GM21526 (cell line): Measurements from ENCODE around the gene ADAMTS3.
"Not testable (repeated sequence)": the region's sequence is repeated elsewhere in the genome, so short reads cannot be mapped to it uniquely, and the experiment has no call there.

Source experiments
- ATAC-seq: cut with Tn5 transposase; IDR thresholded peaks from one replicate; pipeline ENCODE4 v1.9.1; 2021; ENCODE audit warnings: moderate library complexity; ENCODE audit not compliant: unreplicated experiment, low FRiP score

ADAMTS3 gene

DNA sequence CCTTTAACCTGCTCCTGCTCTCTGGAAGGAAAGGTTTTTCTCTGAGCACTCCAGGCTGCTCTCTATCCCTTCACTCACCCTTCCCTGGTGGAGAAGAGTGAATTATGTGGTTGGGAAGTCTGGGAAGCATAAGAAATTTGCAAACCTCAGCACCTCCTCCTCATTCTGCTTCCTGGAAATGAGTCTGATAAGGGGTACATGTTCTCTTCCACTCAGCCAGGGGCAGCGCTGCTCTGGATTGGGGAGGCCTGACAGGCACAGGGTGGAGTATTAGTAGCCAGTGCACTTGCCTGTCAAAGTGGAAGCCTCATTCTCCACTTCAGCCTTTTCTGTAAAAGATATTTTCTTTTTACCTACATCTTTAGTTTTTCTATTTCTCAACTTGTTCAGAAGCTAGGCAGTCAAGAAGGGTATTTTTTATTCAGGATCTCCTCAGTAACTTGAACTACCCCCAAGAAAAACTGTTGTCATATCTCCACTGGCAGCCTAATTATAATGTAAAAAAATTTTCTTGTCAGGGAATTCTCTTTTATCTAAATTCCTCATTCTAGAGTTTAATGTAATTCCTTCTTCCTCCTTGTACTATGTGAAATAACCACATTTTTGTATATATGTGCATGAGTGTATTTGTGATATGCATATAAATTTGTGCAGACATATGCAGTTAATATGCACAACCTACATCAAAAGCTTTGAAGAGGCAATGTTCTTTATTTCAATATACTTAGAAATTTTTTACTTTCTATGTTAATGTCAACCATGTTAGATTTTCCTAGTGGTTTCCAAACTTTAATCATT lies 15.3 kb downstream of the ADAMTS3 start:
- ATAC-seq: no peak

DNA sequence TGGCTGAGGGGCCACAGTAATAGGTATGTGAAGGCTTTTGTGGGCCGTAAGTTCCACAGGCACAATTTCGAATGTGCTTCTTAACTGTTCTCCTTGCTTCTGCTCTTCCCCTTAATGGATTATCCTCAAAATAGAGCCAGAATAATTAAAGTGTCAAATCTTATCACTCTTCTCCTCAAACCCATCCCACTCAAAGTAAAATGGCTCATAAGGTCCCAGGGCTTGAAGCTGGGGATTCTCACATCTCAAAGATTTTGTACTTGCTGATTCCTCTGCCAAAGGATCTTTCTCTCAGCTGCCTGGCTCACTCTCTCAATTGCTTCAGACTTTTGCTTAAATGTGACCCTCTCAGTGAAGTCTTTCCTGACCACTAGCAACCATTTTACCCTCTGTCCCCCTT lies 16.6 kb downstream of the ADAMTS3 start:
- no peak for ATAC-seq

DNA sequence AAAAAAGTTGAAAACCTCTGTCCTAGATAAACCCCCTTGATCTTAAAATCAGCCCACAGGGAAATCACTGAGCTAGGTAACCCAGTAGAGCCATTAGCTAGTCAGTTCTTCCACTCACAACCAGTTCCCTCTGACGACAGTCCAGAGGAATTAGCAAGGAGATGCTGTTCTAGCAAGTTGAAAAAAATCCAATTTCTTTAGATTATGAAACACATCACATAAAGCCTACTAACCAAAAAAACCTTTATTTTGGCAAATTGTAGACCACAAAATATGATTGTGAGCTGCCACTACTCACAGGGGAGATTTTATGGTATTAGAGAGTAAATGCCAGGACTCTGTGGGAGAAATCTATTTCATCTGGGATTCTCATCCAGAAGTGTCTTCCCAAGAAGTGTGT lies 22.6 kb downstream of the ADAMTS3 start:
- ATAC-seq: no peak

DNA sequence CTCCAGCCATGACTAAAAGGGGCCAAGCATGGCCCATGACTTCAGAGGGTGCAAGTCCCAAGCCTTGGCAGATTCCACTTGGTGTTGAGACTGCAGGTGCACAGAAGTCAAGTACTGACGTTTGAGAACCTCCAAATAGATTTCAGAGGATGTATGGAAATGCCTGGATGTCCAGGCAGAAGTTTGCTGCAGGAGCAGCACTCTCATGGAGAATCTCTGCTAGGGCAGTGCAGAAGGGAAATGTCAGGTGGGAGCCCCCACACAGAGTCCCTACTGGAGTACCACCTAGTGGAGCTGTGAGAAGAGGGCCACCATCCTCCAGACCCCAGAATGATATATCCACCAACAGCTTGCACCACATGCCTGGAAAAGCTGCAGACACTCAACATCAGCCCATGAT lies 28.3 kb downstream of the ADAMTS3 start:
- not testable (repeated sequence) for ATAC-seq

DNA sequence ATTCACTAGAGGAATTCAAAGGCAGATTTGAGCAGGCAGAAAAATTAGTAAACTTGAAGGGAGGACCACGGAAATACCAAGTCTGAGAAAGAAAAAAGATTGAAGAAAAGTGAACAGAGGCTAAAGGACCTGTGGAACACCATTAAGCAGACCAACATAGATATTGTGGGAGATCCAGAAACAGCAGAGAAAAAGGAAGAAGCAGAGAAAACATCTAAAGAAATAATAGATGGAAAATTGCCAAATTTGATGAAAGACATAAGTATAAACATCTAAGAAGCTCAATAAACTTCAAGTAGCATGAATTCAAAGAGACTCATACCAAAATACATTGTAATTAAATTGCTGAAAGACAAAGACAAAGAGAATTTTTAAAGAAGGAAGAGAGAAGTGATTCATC lies 31.0 kb downstream of the ADAMTS3 start:
- ATAC-seq: no peak

DNA sequence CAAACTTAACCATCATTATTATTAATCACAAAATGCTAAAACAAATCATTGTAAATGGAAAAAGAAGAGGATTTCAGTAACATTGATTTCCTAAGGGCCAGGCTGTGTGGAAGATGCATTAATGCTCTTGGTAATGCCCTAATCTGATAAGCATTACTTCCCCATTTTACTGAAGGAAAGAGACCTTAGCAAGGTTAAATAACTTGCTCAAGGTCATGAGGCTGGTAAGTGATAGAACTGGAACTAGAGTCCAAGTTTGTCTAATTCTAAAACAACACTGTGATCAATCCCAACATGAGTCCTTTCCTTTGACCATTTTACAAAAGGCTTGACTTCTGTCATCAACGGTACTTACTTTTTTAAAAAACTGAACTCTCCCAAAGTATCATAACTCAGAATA lies 32.6 kb downstream of the ADAMTS3 start:
- no peak for ATAC-seq

DNA sequence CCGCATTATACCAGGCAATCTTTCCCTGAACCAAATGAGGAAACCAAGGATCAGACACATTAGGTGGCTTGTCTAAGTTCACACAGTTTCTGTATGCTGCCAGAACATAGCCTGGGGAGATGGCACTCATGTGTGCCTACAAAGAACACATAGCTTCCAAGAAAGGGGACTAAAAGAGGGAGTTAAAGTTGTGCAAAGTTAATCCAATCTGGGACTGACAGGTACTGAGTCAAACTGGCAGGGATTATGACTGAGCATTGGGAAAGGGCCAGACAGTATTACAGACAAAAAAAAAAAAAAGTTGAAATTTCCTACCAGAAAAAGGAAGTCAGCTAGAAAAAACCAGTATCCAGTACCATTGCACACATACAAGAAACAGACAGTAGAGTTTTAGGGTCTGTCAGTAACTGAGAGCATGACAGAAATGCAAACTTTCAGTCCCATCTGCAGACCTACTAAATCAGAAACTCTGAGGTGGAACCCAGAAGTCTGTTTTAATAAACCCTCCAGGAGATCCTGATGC lies 37.2 kb downstream of the ADAMTS3 start:
- no peak for ATAC-seq

DNA sequence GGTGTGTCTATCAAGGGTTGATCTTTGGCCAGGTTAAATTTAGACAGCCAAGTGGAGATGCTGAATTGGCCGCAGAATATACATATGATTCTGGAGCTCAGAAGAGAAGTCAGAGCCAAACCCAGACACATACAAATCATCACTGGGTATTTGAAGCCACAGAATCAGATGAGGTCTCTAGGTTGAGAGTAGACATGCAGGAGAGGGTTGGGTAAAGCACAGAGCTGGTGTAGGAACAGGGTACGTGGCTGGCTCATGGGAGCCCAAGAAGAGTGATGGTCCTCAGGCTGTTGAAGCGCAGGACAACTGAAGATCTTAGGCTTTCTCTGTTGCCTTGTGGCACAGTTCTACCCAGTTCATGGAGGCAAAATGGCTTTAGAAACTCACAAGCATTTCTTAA lies 37.7 kb downstream of the ADAMTS3 start:
- ATAC-seq: no peak

DNA sequence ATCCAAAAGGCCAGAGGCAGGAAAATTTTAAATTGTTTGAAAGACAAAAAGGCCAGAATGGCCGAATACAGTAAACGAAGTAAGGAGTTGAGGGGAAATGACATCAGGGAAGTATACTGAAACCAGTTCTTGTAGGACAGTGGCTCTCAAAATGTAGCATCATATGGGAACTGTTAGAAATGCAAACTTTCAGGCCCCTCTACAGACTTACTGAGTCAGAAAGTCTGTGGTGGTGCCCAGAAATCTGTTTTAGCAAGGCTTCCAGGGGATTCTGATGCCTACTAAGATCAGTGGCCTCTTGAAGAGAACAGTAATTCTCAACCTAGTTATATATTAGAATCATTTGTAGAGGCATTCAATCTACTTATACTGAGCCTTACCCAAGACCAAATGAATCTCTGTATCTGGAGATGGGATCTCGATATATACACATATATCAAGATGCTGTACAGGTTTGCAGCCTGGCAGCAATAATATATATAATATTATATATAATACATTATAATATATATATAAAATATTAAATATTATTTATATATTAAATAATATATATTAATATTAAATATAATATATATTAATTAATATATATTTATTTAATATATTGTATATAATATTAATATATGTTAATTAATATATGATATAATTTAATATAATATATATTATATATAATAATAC lies 39.7 kb downstream of the ADAMTS3 start:
- no peak for ATAC-seq

DNA sequence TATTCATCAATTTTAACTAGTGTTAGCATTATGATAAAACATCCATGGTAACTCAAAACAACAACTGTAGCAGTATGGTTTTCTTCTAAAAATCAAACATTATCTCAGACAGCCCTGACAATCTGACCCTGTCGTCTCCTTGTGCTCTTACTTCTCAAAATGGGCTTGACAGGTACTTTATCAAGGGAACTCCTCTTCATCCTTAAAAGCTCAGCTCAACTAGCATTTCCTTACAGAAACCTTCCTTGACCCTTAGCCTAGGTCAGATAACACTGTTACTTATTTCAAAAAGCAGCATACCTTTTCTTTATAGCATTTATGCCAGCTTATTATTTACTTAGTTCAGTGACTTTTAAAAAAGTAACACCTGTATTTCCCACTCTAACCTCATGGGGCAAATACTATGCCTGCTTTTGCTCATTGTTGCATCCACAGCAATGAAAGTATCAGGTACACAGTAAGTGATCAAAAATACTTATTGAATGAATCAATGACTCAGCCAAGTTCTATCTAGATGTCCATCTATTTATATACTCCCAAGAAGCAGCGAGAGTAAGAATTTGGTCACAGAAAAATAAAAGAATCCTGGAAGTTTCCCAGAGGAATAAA lies 41.9 kb downstream of the ADAMTS3 start:
- no peak for ATAC-seq

DNA sequence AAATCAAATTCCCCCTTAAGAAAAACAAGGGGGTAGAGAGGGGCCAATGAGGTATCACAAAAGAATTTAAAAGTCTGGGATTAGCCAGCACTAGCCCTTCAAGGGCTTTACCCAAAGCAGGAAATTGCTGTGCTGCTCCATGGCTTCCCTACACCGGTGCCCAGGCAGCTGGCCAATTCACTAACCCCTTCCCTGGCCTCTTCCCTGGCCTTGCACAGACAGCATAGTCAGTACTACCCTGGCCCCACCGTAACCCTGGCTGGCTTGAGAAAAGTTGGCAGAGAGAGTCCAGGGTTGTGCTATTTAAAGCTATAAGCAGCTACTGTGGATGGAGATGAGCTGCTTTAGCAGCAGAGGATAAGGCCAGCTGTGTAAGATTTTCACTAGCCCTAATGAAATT lies 43.1 kb downstream of the ADAMTS3 start:
- no peak for ATAC-seq

DNA sequence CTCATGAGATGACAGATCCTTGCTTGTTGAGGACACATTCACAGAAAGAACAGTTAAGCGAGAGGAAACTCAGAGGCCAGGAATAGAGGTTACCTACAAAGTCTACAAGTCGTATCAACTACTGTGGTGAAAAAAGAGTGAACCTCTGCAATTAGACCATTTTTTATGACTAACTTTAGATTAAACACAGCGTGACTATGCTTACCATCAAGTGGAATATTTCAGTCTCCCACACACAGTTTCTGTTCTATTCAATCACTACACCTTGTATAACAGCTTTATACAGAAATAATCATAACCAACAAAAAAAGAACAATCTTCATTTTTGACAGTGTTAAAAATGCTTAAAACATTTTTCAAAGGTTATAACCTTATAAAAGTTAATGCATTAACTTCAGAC lies 46.6 kb downstream of the ADAMTS3 start:
- ATAC-seq: no peak

DNA sequence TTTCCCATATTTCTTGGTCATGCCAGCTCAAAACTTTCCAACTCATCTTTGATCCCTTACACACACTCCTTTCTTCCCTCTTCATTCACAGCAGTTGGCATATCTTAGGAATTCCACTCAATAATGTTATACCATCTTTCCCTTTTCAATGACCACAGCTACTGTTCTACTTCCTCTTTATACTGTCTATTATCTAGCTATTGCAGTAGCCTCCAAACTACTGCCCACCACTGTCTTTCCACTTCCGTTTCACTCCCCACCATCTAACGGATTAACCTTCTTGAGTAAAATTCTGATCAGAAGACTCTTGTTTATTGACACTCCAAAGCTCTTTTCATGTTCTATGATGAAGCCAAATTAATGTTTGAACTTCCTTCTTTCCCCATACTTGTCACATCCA lies 55.8 kb downstream of the ADAMTS3 start:
- ATAC-seq: no peak

DNA sequence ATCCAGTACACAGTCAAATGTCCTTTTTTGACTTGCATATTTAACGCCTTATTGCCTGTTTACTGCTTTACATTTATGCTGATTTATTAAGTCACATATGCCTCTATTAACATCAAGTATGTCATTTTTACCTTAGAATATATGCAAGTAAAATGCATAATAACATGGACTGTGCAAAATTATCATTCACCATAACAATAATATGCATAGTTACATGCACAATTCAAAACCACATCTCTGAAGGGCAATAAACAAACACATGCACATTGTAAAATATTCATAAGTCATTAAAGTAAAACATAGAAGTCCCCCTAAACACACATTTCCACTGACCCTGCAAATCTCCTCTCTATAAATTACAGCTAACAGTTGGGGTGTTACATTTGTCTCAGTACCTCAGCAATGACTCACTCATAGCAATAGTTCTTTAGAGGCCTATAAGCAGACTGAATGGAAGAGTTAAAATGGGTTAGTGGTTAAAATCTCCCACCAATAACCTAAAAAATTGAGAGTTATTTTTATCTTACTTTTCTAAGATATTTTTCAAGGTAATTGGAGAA lies 61.1 kb downstream of the ADAMTS3 start:
- ATAC-seq: no peak

DNA sequence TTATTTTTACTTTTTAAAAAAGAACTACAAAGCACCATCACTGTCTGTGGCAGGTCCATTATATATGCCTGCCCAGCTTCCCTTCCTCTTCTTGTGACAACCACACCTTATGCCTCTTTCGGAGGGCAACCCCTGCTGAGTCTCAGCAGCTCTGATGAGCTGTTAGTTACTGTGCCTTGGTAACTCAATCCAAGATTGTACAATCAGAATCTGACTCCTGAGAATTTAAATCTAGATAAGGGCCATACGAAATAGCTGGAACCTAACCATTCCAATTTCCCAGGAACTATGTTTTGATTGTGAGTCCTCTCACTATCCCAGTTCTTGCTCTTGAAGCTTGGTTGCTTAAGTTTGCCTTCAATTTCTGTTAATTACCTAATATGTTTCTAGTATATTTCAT lies 61.9 kb downstream of the ADAMTS3 start:
- no peak for ATAC-seq

DNA sequence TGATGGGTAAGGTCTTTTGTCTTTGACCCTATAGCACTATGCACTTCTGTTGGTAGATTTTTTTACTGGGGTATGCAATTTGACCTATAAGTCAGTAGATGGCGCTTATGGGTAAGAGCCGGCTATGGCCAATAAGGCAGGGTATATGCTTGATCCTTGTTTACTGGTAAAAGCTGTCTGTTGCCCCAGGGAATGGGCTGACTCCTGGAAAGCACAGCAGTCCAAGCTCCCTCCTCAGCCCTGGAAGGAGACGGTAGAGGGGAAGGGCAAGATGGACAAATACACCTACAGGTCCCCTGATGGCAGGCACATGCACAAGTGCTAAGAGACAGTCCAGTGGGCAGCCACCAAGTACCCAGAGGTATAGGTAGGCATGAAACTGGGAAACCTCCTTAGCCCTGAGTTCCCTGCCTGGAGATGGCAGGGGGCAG lies 63.7 kb downstream of the ADAMTS3 start:
- ATAC-seq: peak; percentile 92

DNA sequence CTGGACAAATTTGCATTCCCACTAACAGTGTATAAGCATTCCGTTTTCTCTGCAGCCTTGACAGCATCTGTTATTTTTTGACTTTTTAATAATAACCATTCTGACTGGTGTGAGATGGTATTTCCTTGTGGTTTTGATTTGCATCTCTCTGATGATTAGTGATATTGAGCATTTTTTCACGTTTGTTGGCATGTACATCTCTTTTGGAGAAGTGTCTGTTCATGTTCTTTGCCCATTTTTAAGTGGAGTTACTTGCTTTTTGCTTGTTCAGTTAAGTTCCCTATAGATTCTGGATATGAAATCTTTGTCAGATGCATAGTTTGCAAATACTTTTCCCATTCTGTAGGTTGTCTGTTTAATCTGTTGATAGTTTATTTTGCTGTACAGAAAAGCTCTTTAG lies 68.8 kb downstream of the ADAMTS3 start:
- ATAC-seq: no peak

DNA sequence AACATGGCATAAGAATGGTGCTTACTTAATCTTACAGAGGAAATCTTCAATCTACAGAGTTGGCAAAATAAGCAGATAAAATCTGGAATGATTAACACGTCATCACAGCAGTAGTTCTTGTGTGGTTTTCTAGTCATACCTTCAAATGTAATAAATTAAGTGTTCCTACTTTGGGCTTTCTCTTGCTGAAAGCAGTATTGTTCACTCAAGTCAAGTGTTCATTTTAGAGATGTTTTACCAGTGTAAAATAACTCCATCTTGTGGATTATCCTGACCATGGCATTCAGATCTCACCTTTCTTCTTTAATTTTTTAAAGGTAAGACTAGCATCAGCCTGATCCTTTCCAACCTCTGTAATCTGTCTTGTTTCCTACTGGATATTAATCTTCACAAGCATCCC lies 72.9 kb downstream of the ADAMTS3 start:
- ATAC-seq: no peak

DNA sequence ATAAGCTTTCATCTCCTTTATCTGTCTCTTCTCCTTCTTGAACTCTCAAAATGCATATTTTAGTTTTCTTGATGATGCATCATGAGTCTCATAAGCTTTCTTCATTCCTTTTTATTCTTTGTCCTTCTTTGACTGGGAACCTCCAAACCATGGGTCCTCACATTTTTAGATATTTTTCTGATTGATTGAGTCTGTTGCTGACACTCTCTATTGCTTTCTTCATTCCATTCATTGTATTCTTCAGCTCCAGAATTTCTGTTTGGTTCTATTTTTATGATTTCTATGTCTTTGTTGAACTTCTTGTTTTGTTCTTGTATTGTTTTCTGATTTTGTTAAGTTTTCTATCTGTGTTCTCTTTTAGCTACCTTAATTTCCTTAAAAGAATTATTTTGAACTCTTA lies 74.9 kb downstream of the ADAMTS3 start:
- ATAC-seq: no peak

DNA sequence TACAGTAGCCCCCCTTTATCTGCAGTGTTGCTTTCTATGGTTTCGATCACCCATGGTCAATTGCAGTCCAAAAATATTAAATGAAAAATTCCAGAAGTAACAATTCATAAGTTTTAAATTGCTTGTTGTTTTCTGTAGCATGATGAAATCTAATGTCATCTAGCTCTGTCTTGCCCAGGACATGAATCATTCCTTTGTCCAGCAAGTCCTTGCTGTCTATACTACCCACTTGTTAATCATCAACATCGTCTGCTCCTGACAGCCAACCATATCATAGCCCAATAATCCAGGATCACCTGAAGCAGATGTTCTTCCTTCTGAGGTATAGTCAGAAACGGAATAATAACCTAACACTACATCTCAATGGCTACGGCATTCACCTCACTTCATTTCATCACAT lies 79.8 kb downstream of the ADAMTS3 start:
- ATAC-seq: no peak

DNA sequence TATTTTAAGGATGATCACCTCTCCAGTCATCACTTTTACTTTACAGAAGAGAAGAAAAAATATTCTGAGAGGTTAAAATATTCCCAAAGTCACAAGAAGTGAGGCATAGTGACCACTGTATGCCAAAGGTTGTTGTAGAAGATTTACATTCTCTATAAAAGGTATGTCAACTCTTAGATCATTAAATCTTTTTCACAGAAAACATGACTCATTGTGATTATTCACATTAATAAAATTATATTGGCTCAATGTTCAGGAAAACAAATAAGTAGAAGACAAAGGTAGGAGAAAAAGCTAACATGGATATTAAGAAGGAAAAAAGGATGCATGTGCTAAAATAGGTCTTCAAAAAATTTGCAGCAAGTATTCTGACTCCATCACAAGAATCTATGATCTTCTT lies 82.0 kb downstream of the ADAMTS3 start:
- no peak for ATAC-seq
